Measurements from ENCODE around the gene ARMC2.

DNA sequence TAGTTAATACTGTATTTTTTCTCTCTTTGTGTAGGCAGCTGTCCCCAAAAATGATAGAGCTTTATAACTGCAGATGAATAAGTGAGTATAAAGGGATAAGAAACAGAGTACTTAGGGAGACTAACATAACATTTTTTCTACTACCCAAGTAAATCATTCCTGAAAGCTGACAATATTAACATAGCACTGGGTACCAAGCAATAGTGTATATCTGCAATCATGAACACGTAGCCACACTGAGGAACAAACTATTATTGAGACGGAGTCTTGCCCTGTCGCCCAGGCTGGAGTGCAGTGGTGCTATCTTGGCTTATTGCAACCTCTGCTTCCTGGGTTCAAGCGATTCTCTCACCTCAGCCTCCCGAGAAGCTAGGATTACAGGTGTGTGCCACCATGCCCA, 140.5 kb downstream of the ARMC2 start:
- no peak for TF ChIP-seq CTCF (conservative IDR thresholded peaks at IDR 0.05; ENCODE audit: low read length)
- TF ChIP-seq EZH2phosphoT487 (IDR thresholded peaks at IDR 0.05; ENCODE audit: borderline replicate concordance, low read depth, low read length), result no peak

Measured in OCI-LY7 (cell line).